ENCODE data around the gene CCDC88C. TPM values are rescaled to one million over a fixed set of nuclear protein-coding genes. Genes with fewer than 3 reads are reported as not detected.

CCDC88C gene
- total and polyA plus RNA-seq, 2 experiments from 2014 or later = 23.6 to 60.7 TPM

DNA sequence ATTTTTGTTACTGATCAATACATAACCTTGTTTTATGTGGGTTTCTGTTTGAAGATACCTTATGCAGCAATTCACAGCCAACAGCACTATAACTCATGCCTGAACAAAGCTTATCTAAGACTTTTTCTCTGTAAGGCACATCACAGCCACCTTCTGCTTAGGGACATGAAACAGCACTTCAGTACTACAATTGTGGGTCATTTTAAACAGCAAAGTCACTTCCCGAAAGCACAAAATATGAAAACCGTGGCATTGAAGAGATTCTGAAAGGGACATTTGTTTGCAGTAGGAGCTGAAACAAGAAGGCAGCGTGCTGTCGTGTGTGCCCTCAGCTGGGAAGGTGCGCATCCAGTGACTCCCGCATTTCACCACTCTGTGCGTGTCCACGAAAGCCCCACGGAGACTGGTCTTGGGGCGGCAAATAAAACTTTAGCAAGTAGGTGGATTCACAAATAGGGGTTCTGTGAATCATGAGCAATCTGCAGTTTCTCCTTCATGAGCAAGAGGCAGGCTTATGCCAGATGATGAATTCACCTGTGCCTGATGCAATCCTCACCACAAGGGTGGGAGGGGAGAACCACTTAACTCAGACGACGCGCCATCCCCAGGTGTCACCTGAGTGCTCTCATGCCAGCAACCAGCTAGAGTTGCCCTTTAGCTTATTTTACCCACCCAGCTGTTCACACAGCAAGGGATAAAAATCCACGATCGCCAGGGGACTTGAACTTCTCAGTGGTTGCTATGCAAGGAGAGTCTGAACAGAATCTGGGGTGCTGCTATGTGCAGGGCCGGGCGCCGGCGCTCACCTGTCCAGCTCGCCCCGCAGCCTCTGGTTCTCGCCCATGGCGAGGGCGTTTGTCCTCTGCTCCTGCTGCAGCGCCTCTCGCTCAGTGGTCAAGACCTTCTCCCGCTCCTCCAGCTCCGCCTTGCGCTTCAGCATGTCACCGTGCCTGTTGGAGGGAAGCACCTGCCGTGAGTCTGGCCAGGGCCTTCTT is 118.2 kb downstream of the CCDC88C start (continued):
- TF ChIP-seq, protein P1, sequence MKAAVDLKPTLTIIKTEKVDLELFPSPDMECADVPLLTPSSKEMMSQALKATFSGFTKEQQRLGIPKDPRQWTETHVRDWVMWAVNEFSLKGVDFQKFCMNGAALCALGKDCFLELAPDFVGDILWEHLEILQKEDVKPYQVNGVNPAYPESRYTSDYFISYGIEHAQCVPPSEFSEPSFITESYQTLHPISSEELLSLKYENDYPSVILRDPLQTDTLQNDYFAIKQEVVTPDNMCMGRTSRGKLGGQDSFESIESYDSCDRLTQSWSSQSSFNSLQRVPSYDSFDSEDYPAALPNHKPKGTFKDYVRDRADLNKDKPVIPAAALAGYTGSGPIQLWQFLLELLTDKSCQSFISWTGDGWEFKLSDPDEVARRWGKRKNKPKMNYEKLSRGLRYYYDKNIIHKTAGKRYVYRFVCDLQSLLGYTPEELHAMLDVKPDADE (IDR thresholded peaks at IDR 0.05) = no peak
- no peak for TF ChIP-seq EZH2 (IDR thresholded peaks at IDR 0.05; ENCODE audit: low read depth, unreplicated experiment)

DNA sequence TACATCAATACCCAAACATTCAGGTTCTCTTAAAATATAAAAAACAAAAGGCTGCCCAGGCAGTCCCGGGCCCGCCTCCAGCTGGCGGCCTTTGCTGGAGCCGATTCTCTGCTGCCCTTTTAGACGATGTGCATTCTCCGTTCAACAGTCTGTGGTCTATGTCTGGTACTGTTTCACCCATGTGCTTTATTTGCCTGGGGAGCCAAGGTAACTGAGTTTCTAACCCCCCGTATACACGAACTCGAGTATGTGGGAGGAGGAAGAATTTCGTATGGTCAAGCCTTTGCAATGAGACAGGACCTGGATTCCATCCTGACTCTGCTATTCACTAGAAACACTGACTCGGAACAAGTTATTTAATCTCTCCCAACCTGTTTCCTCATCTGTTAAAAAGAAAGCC is 119.0 kb downstream of the CCDC88C start:
- Histone ChIP-seq H3K4me3 (no peak overlapping the region), H3K36me3 (ENCODE audit: insufficient read depth) (peaks cover 12% of the 10 kb centered on the region), H3K27ac (ENCODE audit: low read depth) (no peak overlapping the region), H3F3A (replicated peaks; ENCODE audit: low read depth) (peaks cover under 1% of the 10 kb centered on the region; the same call in 1 of the 2 replicates), H3K4me1 (ENCODE audit: insufficient read depth) (peaks cover 4% of the 10 kb centered on the region), H2AFZ (no peak overlapping the region), H3K9me2 (ENCODE audit: insufficient read depth) (no peaks in the 10 kb centered on the region), H4K20me1 (replicated peaks; ENCODE audit: insufficient read depth) (no peaks in the 10 kb centered on the region; the same call in none of the 2 replicates), H3K27me3 (ENCODE audit: insufficient read depth) (no peaks in the 10 kb centered on the region), H3K79me2 (replicated peaks; ENCODE audit: insufficient read depth) (no peaks in the 10 kb centered on the region), H3K4me2 (no peak overlapping the region)
- H3K27ac Mint-ChIP-seq = 0 out of 2 replicates have a peak overlapping the region, but pooled peaks have one; percentile 86
- H3K4me3 Mint-ChIP-seq = no peak overlapping the region
- H3K27me3 Mint-ChIP-seq (ENCODE audit: insufficient read depth, low read depth, poor library complexity) = peaks cover 2% of the 10 kb centered on the region
- H3K36me3 Mint-ChIP-seq (ENCODE audit: low read depth) = peaks cover 66% of the 10 kb centered on the region
- DNase-seq (ENCODE audit: low spot score) (no peak), ATAC-seq (no peak)
- peaks cover 6% of the 10 kb centered on the region for H3K4me1 Mint-ChIP-seq
- H3K9me3 Mint-ChIP-seq = no peaks in the 10 kb centered on the region
- TF ChIP-seq, protein P2, sequence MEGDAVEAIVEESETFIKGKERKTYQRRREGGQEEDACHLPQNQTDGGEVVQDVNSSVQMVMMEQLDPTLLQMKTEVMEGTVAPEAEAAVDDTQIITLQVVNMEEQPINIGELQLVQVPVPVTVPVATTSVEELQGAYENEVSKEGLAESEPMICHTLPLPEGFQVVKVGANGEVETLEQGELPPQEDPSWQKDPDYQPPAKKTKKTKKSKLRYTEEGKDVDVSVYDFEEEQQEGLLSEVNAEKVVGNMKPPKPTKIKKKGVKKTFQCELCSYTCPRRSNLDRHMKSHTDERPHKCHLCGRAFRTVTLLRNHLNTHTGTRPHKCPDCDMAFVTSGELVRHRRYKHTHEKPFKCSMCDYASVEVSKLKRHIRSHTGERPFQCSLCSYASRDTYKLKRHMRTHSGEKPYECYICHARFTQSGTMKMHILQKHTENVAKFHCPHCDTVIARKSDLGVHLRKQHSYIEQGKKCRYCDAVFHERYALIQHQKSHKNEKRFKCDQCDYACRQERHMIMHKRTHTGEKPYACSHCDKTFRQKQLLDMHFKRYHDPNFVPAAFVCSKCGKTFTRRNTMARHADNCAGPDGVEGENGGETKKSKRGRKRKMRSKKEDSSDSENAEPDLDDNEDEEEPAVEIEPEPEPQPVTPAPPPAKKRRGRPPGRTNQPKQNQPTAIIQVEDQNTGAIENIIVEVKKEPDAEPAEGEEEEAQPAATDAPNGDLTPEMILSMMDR (conservative IDR thresholded peaks at IDR 0.05; ENCODE audit: low read depth in 2 of 2) = no peak
- TF ChIP-seq, protein P1 (IDR thresholded peaks at IDR 0.05) = no peak
- TF ChIP-seq, protein P3, sequence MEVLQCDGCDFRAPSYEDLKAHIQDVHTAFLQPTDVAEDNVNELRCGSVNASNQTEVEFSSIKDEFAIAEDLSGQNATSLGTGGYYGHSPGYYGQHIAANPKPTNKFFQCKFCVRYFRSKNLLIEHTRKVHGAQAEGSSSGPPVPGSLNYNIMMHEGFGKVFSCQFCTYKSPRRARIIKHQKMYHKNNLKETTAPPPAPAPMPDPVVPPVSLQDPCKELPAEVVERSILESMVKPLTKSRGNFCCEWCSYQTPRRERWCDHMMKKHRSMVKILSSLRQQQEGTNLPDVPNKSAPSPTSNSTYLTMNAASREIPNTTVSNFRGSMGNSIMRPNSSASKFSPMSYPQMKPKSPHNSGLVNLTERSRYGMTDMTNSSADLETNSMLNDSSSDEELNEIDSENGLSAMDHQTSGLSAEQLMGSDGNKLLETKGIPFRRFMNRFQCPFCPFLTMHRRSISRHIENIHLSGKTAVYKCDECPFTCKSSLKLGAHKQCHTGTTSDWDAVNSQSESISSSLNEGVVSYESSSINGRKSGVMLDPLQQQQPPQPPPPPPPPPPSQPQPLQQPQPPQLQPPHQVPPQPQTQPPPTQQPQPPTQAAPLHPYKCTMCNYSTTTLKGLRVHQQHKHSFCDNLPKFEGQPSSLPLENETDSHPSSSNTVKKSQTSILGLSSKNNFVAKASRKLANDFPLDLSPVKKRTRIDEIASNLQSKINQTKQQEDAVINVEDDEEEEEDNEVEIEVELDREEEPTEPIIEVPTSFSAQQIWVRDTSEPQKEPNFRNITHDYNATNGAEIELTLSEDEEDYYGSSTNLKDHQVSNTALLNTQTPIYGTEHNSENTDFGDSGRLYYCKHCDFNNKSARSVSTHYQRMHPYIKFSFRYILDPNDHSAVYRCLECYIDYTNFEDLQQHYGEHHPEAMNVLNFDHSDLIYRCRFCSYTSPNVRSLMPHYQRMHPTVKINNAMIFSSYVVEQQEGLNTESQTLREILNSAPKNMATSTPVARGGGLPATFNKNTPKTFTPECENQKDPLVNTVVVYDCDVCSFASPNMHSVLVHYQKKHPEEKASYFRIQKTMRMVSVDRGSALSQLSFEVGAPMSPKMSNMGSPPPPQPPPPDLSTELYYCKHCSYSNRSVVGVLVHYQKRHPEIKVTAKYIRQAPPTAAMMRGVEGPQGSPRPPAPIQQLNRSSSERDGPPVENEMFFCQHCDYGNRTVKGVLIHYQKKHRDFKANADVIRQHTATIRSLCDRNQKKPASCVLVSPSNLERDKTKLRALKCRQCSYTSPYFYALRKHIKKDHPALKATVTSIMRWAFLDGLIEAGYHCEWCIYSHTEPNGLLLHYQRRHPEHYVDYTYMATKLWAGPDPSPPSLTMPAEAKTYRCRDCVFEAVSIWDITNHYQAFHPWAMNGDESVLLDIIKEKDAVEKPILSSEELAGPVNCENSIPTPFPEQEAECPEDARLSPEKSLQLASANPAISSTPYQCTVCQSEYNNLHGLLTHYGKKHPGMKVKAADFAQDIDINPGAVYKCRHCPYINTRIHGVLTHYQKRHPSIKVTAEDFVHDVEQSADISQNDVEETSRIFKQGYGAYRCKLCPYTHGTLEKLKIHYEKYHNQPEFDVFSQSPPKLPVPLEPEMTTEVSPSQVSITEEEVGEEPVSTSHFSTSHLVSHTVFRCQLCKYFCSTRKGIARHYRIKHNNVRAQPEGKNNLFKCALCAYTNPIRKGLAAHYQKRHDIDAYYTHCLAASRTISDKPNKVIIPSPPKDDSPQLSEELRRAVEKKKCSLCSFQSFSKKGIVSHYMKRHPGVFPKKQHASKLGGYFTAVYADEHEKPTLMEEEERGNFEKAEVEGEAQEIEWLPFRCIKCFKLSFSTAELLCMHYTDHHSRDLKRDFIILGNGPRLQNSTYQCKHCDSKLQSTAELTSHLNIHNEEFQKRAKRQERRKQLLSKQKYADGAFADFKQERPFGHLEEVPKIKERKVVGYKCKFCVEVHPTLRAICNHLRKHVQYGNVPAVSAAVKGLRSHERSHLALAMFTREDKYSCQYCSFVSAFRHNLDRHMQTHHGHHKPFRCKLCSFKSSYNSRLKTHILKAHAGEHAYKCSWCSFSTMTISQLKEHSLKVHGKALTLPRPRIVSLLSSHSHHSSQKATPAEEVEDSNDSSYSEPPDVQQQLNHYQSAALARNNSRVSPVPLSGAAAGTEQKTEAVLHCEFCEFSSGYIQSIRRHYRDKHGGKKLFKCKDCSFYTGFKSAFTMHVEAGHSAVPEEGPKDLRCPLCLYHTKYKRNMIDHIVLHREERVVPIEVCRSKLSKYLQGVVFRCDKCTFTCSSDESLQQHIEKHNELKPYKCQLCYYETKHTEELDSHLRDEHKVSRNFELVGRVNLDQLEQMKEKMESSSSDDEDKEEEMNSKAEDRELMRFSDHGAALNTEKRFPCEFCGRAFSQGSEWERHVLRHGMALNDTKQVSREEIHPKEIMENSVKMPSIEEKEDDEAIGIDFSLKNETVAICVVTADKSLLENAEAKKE (CRISPR knock-in tag; IDR thresholded peaks at IDR 0.05) = no peak
- TF ChIP-seq EZH2 (IDR thresholded peaks at IDR 0.05; ENCODE audit: low read depth, unreplicated experiment) (no peak), JUNB (IDR thresholded peaks at IDR 0.05; ENCODE audit: unreplicated experiment) (no peak), STAT1 (IDR thresholded peaks at IDR 0.05; ENCODE audit: unreplicated experiment) (no peak), CREB1 (CRISPR knock-in tag; IDR thresholded peaks at IDR 0.05; ENCODE audit: low read depth) (no peak), ZNF114 (CRISPR knock-in tag; IDR thresholded peaks at IDR 0.05) (no peak)
